AG04450 (cell line): ENCODE data around the gene PSMA3. TPM values are rescaled to one million over a fixed set of nuclear protein-coding genes. Genes with fewer than 3 reads are reported as not detected.
A peak's percentile ranks its signal among the peaks of the same experiment; 100 is the strongest.

ENCODE experiments used
- CTCF ChIA-PET: fragments of 300-600, 350-600 bp; formaldehyde crosslinking; extraction: SDS; loops from one replicate; lab custom pipeline; 2022; ENCODE audit warnings: antibody characterized with exemption, inconsistent platforms; lab: Charles Lee
- POLR2A ChIA-PET: fragments of 350-600 bp; formaldehyde crosslinking; extraction: SDS; loops from one replicate; lab custom pipeline; 2021; ENCODE audit warnings: antibody characterized with exemption, inconsistent platforms; lab: Yijun Ruan, JAX
- DNase-seq: peaks from one replicate; pipeline ENCODE4 v3.0.0-alpha.2; 2011; ENCODE audit warnings: low read depth, low spot score
- H3K27ac ChIP-seq: one replicate; pipeline ENCODE4 v1.5.1; 2012; ENCODE audit warnings: low read depth, low read length, control low read depth
- H3K27me3 ChIP-seq: one replicate; pipeline ENCODE4 v1.6.0; 2012; ENCODE audit warnings: low read length; ENCODE audit not compliant: control insufficient read depth, insufficient read depth
- H3K4me3 ChIP-seq: 2 replicates; pipeline ENCODE4 v1.5.1; 2011; ENCODE audit warnings: mild to moderate bottlenecking, low read depth, low read length, control low read depth
- H3K9me3 ChIP-seq: 2 replicates; pipeline ENCODE4 v1.5.1; 2012; ENCODE audit warnings: low read length; ENCODE audit not compliant: control insufficient read depth, insufficient read depth
- CTCF ChIP-seq: IDR thresholded peaks from 2 replicates; pipeline ENCODE4 v1.5.1; 2011; ENCODE audit warnings: low read depth, low read length, control low read depth, inconsistent platforms
- polyA plus RNA-seq: library from polyadenylated mRNA; depleted of rRNA; stranded (reverse); fragments of >200 nt; gene quantifications from 2 replicates; pipeline ENCODE4 v1.2.3, GENCODE V29; 2011

PSMA3 gene
- polyA plus RNA-seq, 1 experiment: 318 TPM

GRCh38 chr14:58276208-58276607 is 31.6 kb downstream of the PSMA3 start:
- H3K27me3 ChIP-seq: no peaks in the 10 kb centered on the region
- ChIA-PET CTCF (interaction anchor here (0.8 kb wide), 1 partner anchor 168 kb away, joined by 3 read pairs; no protein-coding TSS in a partner anchor), POLR2A (interaction anchor here (0.6 to 1.5 kb wide), 2 partner anchors 22 to 89 kb away, joined by 3 to 6 read pairs; partner anchors contain the start of gene ARID4A)
- DNase-seq: no peak
- no peak overlapping the region for H3K27ac ChIP-seq
- H3K9me3 ChIP-seq: no peaks in the 10 kb centered on the region
- no peak for TF ChIP-seq CTCF
- H3K4me3 ChIP-seq: no peak overlapping the region

- no peak for TF ChIP-seq CTCF
- POLR2A ChIA-PET: no interaction called here
- CTCF ChIA-PET: no interaction called here
- no peaks in the 10 kb centered on the region for H3K27me3 ChIP-seq
- no peak for DNase-seq
- H3K4me3 ChIP-seq: no peak overlapping the region
- no peaks in the 10 kb centered on the region for H3K9me3 ChIP-seq
- H3K27ac ChIP-seq: no peak overlapping the region
These were observed 33.5 kb downstream of the PSMA3 start for GRCh38 chr14:58278177-58278576.

- Histone ChIP-seq H3K27ac (peak overlapping the region; percentile 71), H3K4me3 (no peak overlapping the region), H3K9me3 (no peaks in the 10 kb centered on the region), H3K27me3 (no peaks in the 10 kb centered on the region)
- TF ChIP-seq CTCF: no peak
- CTCF ChIA-PET: interaction anchor here (0.6 to 0.7 kb wide), 3 partner anchors 96 to 913 kb away, joined by 4 to 6 read pairs (median 4); no protein-coding TSS in a partner anchor
- POLR2A ChIA-PET: interaction anchor here (1.5 kb wide), 1 partner anchor 17 kb away, joined by 6 read pairs; the partner anchor contains the start of gene ARID4A
- peak; percentile 65 for DNase-seq
These were observed 36.5 kb downstream of the PSMA3 start for GRCh38 chr14:58280954-58281787.

DNA sequence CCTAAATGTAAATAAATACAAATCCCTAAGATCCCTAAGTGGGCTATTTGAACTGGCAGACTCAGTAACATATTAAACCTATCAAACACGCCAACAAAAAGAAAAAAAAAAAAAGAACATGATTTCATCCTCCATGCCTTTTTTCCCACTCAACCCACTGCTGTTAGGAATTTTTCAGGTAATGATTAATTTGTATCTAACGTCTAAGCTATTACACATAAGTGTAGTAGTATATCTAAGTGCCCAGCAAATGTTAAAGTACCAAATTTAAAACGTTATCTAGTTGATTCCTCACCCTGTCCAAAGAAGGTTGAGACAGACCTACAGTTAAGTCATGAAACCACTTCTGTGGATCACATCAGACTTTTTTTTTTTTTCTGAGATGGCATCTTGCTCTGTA is 37.3 kb downstream of the PSMA3 start:
- POLR2A ChIA-PET: interaction anchor here (1.5 kb wide), 1 partner anchor 16 kb away, joined by 6 read pairs; the partner anchor contains the start of gene ARID4A
- Histone ChIP-seq H3K27ac (peak overlapping the region; percentile 32), H3K9me3 (no peaks in the 10 kb centered on the region), H3K27me3 (no peaks in the 10 kb centered on the region), H3K4me3 (no peak overlapping the region)
- CTCF ChIA-PET: interaction anchor here (0.6 to 0.7 kb wide), 3 partner anchors 95 to 914 kb away, joined by 4 to 6 read pairs (median 4); no protein-coding TSS in a partner anchor
- no peak for TF ChIP-seq CTCF
- DNase-seq: no peak
